GM19239 (cell line): ENCODE measurements around the gene SLC25A29.

ENCODE experiments used
- DNase-seq: peaks from one replicate; pipeline ENCODE4 v3.0.0; 2011; ENCODE audit warnings: low spot score; ENCODE audit not compliant: insufficient read length
- FAIRE-seq: peaks from 2 replicates; lab custom pipeline; 2011; peaks lifted over from hg19 to GRCh38; lab: Jason Lieb, UNC

The SLC25A29 gene

GRCh38 chr14:100332797-100333196 is 26.6 kb upstream of the SLC25A29 start:
- DNase-seq (peak; percentile 46), FAIRE-seq (peak; percentile 70)

GRCh38 chr14:100332071-100332639 is 25.9 kb upstream of the SLC25A29 start:
- DNase-seq (no peak), FAIRE-seq (no peak)

GRCh38 chr14:100330388-100330931 is 24.2 kb upstream of the SLC25A29 start:
- FAIRE-seq (no peak), DNase-seq (no peak)

GRCh38 chr14:100330007-100330344 is 23.7 kb upstream of the SLC25A29 start:
- DNase-seq (no peak), FAIRE-seq (no peak)

GRCh38 chr14:100329233-100330006 is 23.2 kb upstream of the SLC25A29 start:
- FAIRE-seq, result no peak
- no peak for DNase-seq

GRCh38 chr14:100328495-100329163 is 22.4 kb upstream of the SLC25A29 start:
- no peak for FAIRE-seq
- no peak for DNase-seq

GRCh38 chr14:100327128-100327527 is 20.9 kb upstream of the SLC25A29 start:
- no peak for FAIRE-seq
- no peak for DNase-seq

- no peak for FAIRE-seq
- no peak for DNase-seq
Observed at GRCh38 chr14:100325958-100326357, 19.7 kb upstream of the SLC25A29 start.

- FAIRE-seq (no peak), DNase-seq (no peak)
Observed at GRCh38 chr14:100325231-100325632, 19.0 kb upstream of the SLC25A29 start.

GRCh38 chr14:100323942-100324307 is 17.7 kb upstream of the SLC25A29 start:
- no peak for FAIRE-seq

GRCh38 chr14:100323121-100323941 is 17.1 kb upstream of the SLC25A29 start, which contains the start of gene SLC25A47:
Gene SLC25A47, plus strand, starts transcription at chr14:100323339. Its CDS starts 76 bp downstream, at chr14:100323415.
- FAIRE-seq (no peak), DNase-seq (no peak)

More at GRCh38 chr14:100323942-100324307, 17.7 kb upstream of the SLC25A29 start:
- DNase-seq, result no peak

GRCh38 chr14:100322138-100322957 is 16.1 kb upstream of the SLC25A29 start:
- FAIRE-seq (no peak), DNase-seq (no peak)

GRCh38 chr14:100321473-100322137 is 15.4 kb upstream of the SLC25A29 start:
- FAIRE-seq, result no peak
- DNase-seq, result no peak

GRCh38 chr14:100320157-100320856 is 14.1 kb upstream of the SLC25A29 start:
- DNase-seq (no peak), FAIRE-seq (no peak)

GRCh38 chr14:100317912-100318808 is 11.9 kb upstream of the SLC25A29 start:
- FAIRE-seq, result peak; percentile 89
- DNase-seq, result peak; percentile 80

GRCh38 chr14:100317389-100317788 is 11.1 kb upstream of the SLC25A29 start:
- FAIRE-seq (peak; percentile 56), DNase-seq (no peak)

- no peak for FAIRE-seq
- no peak for DNase-seq
Observed at GRCh38 chr14:100314724-100315123, 8.5 kb upstream of the SLC25A29 start.
